Cardiac muscle cell (in vitro differentiated cells and primary cell): Measurements from ENCODE around the gene KANSL1. TPM values are rescaled to one million over a fixed set of nuclear protein-coding genes. Genes with fewer than 3 reads are reported as not detected.

Experiments
- DNase-seq, 2 donors: peaks; one replicate each; pipeline versions ENCODE4 v3.0.0 to v3.0.0-alpha.2; 2010 to 2017; ENCODE audit warnings: low read depth in 1 of 2, low spot score in 1 of 2
- H3K27ac ChIP-seq: fragments of 200-600 bp; sonication (generic); 2 replicates; pipeline ENCODE4 v1.5.1; 2016
- H3K27me3 ChIP-seq: fragments of 200-600 bp; sonication (generic); 2 replicates; pipeline ENCODE4 v1.6.0; 2016; ENCODE audit warnings: control low read depth
- H3K36me3 ChIP-seq: fragments of 200-600 bp; sonication (generic); 2 replicates; pipeline ENCODE4 v1.5.1; 2016; ENCODE audit warnings: control low read depth
- H3K4me1 ChIP-seq: fragments of 200-600 bp; sonication (generic); 2 replicates; pipeline ENCODE4 v1.8.1; 2017; ENCODE audit warnings: low read depth, mild to moderate bottlenecking, mixed run types
- H3K4me3 ChIP-seq: fragments of 200-600 bp; sonication (generic); 2 replicates; pipeline ENCODE4 v1.5.1; 2016; ENCODE audit warnings: mild to moderate bottlenecking
- H3K9me3 ChIP-seq: fragments of 200-600 bp; sonication (generic); 2 replicates; pipeline ENCODE4 v1.5.1; 2017; ENCODE audit warnings: low read depth, mild to moderate bottlenecking, control low read depth
- polyA plus RNA-seq: library from polyadenylated mRNA; unstranded; fragments of >200 nt; fragmentation: Nextera tagmentation; extraction: Ambion mirVana; gene quantifications from 2 replicates; pipeline ENCODE4 v1.2.1, GENCODE V29; 2016
- total RNA-seq: library from RNA; depleted of rRNA; stranded (reverse); fragments of >200 nt; gene quantifications from 2 replicates; pipeline ENCODE4 v1.2.3, GENCODE V29; 2016
- TF ChIP-seq, protein P1 (sequence below): IDR thresholded peaks from 2 replicates; pipeline ENCODE4 v1.5.1; 2012; ENCODE audit warnings: low read depth, mild to moderate bottlenecking, low read length

The KANSL1 gene
- total and polyA plus RNA-seq, 2 experiments from 2014 or later: 52.6 to 109 TPM

DNA sequence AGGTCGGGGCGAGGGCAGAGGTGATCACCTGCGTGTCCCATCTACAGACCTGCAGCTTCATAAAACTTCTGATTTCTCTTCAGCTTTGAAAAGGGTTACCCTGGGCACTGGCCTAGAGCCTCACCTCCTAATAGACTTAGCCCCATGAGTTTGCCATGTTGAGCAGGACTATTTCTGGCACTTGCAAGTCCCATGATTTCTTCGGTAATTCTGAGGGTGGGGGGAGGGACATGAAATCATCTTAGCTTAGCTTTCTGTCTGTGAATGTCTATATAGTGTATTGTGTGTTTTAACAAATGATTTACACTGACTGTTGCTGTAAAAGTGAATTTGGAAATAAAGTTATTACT, 165.3 kb downstream of the KANSL1 start:
- Histone ChIP-seq H3K36me3 (peaks cover 24% of the 10 kb centered on the region), H3K27me3 (no peaks in the 10 kb centered on the region), H3K4me3 (no peak overlapping the region), H3K27ac (peak overlapping the region; percentile 31), H3K9me3 (no peaks in the 10 kb centered on the region), H3K4me1 (no peaks in the 10 kb centered on the region)
- no peak for DNase-seq
- TF ChIP-seq, protein P1, sequence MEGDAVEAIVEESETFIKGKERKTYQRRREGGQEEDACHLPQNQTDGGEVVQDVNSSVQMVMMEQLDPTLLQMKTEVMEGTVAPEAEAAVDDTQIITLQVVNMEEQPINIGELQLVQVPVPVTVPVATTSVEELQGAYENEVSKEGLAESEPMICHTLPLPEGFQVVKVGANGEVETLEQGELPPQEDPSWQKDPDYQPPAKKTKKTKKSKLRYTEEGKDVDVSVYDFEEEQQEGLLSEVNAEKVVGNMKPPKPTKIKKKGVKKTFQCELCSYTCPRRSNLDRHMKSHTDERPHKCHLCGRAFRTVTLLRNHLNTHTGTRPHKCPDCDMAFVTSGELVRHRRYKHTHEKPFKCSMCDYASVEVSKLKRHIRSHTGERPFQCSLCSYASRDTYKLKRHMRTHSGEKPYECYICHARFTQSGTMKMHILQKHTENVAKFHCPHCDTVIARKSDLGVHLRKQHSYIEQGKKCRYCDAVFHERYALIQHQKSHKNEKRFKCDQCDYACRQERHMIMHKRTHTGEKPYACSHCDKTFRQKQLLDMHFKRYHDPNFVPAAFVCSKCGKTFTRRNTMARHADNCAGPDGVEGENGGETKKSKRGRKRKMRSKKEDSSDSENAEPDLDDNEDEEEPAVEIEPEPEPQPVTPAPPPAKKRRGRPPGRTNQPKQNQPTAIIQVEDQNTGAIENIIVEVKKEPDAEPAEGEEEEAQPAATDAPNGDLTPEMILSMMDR: no peak

DNA sequence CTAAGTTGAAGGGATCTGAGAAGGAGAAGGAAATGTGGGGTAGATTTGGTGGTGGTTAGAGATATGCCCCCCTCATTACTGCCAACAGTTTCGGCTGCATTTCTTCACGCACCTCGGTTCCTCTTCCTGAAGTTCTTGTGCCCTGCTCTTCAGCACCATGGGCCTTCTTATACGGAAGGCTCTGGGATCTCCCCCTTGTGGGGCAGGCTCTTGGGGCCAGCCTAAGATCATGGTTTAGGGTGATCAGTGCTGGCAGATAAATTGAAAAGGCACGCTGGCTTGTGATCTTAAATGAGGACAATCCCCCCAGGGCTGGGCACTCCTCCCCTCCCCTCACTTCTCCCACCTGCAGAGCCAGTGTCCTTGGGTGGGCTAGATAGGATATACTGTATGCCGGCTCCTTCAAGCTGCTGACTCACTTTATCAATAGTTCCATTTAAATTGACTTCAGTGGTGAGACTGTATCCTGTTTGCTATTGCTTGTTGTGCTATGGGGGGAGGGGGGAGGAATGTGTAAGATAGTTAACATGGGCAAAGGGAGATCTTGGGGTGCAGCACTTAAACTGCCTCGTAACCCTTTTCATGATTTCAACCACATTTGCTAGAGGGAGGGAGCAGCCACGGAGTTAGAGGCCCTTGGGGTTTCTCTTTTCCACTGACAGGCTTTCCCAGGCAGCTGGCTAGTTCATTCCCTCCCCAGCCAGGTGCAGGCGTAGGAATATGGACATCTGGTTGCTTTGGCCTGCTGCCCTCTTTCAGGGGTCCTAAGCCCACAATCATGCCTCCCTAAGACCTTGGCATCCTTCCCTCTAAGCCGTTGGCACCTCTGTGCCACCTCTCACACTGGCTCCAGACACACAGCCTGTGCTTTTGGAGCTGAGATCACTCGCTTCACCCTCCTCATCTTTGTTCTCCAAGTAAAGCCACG, 165.9 kb downstream of the KANSL1 start:
- Histone ChIP-seq H3K36me3 (peaks cover 18% of the 10 kb centered on the region), H3K4me1 (no peaks in the 10 kb centered on the region), H3K27me3 (no peaks in the 10 kb centered on the region), H3K27ac (peak overlapping the region; percentile 31), H3K4me3 (no peak overlapping the region), H3K9me3 (no peaks in the 10 kb centered on the region)
- no peak for DNase-seq
- TF ChIP-seq, protein P1: no peak

DNA sequence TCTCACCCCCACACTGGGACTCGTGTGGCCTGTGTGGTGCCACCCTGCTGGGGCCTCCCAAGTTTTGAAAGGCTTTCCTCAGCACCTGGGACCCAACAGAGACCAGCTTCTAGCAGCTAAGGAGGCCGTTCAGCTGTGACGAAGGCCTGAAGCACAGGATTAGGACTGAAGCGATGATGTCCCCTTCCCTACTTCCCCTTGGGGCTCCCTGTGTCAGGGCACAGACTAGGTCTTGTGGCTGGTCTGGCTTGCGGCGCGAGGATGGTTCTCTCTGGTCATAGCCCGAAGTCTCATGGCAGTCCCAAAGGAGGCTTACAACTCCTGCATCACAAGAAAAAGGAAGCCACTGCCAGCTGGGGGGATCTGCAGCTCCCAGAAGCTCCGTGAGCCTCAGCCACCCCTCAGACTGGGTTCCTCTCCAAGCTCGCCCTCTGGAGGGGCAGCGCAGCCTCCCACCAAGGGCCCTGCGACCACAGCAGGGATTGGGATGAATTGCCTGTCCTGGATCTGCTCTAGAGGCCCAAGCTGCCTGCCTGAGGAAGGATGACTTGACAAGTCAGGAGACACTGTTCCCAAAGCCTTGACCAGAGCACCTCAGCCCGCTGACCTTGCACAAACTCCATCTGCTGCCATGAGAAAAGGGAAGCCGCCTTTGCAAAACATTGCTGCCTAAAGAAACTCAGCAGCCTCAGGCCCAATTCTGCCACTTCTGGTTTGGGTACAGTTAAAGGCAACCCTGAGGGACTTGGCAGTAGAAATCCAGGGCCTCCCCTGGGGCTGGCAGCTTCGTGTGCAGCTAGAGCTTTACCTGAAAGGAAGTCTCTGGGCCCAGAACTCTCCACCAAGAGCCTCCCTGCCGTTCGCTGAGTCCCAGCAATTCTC, 166.8 kb downstream of the KANSL1 start:
- TF ChIP-seq, protein P1: no peak
- Histone ChIP-seq H3K27me3 (no peaks in the 10 kb centered on the region), H3K9me3 (no peaks in the 10 kb centered on the region), H3K4me3 (no peak overlapping the region), H3K36me3 (peaks cover 11% of the 10 kb centered on the region), H3K27ac (peak overlapping the region; percentile 43), H3K4me1 (no peaks in the 10 kb centered on the region)
- no peak for DNase-seq

DNA sequence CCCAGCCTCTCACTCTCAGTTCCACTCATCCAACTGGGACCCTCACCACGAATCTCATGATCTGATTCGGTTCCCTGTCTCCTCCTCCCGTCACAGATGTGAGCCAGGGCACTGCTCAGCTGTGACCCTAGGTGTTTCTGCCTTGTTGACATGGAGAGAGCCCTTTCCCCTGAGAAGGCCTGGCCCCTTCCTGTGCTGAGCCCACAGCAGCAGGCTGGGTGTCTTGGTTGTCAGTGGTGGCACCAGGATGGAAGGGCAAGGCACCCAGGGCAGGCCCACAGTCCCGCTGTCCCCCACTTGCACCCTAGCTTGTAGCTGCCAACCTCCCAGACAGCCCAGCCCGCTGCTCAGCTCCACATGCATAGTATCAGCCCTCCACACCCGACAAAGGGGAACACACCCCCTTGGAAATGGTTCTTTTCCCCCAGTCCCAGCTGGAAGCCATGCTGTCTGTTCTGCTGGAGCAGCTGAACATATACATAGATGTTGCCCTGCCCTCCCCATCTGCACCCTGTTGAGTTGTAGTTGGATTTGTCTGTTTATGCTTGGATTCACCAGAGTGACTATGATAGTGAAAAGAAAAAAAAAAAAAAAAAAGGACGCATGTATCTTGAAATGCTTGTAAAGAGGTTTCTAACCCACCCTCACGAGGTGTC, 167.6 kb downstream of the KANSL1 start:
- DNase-seq: no peak
- H3K27ac ChIP-seq: peak overlapping the region; percentile 23
- no peaks in the 10 kb centered on the region for H3K9me3 ChIP-seq
- no peaks in the 10 kb centered on the region for H3K27me3 ChIP-seq
- no peaks in the 10 kb centered on the region for H3K4me1 ChIP-seq
- peaks cover 5% of the 10 kb centered on the region for H3K36me3 ChIP-seq
- TF ChIP-seq, protein P1: no peak
- no peak overlapping the region for H3K4me3 ChIP-seq

DNA sequence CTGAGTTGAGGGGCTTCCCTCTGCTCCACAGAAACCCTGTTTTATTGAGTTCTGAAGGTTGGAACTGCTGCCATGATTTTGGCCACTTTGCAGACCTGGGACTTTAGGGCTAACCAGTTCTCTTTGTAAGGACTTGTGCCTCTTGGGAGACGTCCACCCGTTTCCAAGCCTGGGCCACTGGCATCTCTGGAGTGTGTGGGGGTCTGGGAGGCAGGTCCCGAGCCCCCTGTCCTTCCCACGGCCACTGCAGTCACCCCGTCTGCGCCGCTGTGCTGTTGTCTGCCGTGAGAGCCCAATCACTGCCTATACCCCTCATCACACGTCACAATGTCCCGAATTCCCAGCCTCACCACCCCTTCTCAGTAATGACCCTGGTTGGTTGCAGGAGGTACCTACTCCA, 168.2 kb downstream of the KANSL1 start:
- no peak for DNase-seq
- H3K27ac ChIP-seq: no peak overlapping the region
- H3K9me3 ChIP-seq: no peaks in the 10 kb centered on the region
- no peaks in the 10 kb centered on the region for H3K27me3 ChIP-seq
- no peaks in the 10 kb centered on the region for H3K36me3 ChIP-seq
- TF ChIP-seq, protein P1: no peak
- no peak overlapping the region for H3K4me3 ChIP-seq
- no peaks in the 10 kb centered on the region for H3K4me1 ChIP-seq
